GM18951 (cell line): ENCODE results near the gene TRIM67.

Source experiments
- POLR2A ChIP-seq: IDR thresholded peaks from 4 replicates; pipeline ENCODE4 v1.6.1; 2011; ENCODE audit warnings: mild to moderate bottlenecking; ENCODE audit not compliant: insufficient read length, insufficient read depth; ENCODE audit errors: extremely low read depth
- in situ Hi-C: fragments of 300-500 bp; cut with MboI; formaldehyde crosslinking; loops from one replicate; pipeline ENCODE4 v1.12.0; 2022; ENCODE audit warnings: low sequenced_read_pairs, mixed read lengths, inconsistent platforms; ENCODE audit not compliant: unreplicated experiment

TRIM67 gene

DNA sequence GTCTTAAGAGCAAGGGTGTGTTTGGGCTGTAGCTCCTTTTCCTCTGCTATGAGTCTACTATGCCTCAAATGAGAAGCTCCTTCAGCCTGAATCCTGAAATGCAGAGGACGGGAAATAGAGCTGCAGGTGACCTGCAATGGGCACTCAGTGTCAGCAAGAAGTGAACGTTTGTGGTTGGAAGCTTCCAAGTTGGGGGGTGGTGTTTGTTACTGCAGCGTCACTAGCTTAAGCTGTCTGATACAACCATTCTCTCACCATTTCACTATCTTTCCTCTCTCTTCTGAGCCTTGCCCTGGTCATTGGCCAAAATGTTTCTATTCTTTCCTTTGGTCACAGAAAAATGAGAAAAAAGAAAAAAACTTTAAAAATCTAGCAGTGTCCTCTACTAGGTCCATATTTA is 19.4 kb downstream of the TRIM67 start:
- in situ Hi-C loops: loop anchor here (25.0 kb wide), 1 partner anchor 269 kb away; no protein-coding TSS in a partner anchor
- no peak for TF ChIP-seq POLR2A

DNA sequence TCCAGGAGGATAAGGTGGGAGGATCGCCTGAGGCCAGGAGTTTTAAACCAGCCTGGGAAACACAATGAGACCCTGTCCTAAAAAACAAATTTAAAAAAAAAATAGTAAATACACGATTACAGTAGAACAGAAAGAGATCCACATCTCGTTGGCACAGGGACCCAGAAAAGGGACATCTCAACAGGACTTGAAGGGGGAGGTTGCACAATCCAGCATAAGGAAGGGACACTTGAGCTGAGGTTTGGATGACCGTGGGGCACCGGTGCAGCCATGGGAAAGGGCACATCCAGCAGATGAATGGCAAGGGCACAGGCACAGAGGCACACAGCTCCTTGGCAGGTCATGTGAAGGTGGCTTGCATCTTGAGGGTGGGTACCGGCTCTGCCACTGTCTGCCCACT is 20.5 kb downstream of the TRIM67 start:
- no peak for TF ChIP-seq POLR2A
- in situ Hi-C loops: loop anchor here (25.0 kb wide), 1 partner anchor 270 kb away; no protein-coding TSS in a partner anchor

DNA sequence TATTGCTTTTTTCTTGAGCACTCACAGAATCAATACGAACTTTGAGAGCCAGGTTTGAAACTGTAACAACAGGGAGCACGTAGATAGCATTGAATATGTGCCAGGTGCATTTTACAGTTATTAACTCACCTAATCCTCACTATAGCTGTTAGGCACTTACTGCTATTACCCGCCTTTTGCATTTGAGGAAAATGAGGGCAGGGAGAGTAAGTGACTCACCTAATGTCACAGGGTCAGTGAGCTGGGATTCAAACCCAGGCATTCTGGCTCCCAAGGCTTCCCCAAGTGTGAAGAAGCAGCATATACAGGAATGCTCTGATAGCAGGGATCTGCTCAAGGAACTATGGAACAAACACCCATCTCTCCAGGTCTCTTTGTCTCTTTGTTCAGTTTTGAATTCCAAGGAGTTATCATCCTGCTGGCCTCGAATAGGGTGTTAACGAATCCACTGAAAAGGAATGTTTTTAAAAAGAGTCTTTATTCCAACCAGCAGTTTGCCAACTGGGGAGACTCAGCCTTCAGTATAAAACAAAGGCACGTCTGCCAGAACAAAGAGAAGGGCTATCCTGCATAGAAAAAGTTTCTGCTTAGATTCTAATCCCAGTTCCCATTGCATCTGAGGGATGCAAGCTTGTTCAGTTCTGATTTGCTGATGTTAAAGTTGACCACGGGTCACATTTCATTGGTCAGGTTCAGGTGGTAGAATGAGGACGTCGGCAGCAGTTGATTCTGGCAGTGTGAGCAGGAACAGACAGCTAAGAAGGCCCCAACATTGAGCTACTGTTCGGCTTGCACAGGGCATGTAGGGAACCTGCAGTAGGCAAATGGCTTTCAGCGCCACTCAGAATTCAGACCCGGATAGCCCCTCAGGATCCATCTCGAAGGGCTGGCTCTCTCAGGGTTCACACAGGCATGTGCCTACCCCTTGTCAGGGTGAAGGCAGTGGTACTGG is 22.1 kb downstream of the TRIM67 start:
- in situ Hi-C loops: loop anchor here (25.0 kb wide), 1 partner anchor 272 kb away; no protein-coding TSS in a partner anchor
- no peak for TF ChIP-seq POLR2A

DNA sequence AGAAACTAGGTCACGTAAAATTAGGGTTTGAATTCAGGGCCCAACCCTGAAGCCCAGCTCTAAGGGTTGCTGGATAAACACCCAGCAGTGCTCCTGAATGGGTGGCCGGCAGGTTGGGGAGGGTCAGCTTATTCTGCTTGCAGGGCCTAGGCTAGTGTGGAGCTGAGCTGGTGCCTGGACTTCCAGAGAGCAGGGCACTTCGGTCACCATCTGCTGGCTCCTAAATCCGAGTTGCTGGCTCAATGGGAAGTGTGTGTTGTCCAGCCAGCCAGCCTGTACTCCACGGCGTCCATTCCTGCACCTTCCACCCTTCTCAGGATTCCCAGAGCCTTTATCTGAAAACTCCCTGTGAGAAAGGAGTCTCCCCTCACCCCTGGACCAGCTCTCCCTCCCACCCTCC is 23.0 kb downstream of the TRIM67 start:
- TF ChIP-seq POLR2A: no peak
- in situ Hi-C loops: loop anchor here (25.0 kb wide), 1 partner anchor 273 kb away; no protein-coding TSS in a partner anchor

DNA sequence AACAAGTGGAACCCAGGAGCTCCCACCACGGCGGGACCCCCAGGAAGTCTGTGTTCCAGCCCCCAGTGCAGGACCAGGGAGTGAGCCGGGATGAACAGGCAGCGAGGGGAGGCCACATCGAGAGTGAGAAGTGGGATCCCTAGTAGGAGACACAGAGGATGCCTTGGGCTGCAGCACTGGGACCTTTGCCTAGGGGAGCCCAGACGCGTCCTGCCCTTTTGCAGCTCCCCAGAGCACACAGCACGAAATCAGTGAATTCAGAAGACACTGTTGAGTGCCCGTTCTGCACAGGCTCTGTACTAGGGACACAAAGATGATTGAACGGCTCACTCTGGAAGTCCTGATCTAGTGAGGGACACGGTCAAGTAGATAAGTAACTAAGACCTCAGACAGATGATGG is 23.5 kb downstream of the TRIM67 start:
- in situ Hi-C loops: loop anchor here (25.0 kb wide), 1 partner anchor 273 kb away; no protein-coding TSS in a partner anchor
- no peak for TF ChIP-seq POLR2A

DNA sequence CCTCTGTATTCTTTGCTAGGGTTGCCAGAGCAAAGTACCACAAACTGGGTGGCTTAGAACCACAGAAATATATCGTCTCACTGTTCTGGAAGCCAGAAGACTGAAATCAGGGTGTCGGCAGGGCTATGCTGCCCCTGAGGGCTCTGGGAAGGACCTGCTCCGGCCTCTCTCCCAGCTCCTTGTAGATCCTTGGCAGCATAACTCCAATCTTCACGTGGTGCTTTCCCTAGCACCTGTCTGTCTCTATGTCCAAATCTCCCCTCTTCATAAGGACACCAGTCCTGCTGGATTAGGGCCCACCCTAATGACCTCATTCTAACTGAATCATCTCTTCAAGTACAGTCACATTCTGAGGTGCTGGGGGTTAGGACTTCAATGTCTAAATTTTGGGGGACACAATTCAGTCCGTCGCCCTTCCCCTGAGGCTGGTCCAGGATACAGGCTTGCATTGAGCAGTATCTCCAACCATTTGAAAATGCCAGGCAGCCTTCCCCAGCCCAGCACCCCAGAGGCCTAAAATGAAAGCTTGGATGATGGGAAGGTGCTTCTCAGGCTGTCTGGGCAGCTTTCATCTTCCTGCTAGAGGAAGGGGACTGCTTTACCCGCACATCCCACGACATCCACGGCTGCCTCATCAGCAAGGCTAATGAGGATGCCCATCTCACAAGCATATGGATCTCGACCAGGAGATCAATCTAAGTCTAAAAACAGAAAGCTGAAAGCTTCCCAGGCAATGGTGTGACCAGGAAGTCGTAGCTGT is 24.7 kb downstream of the TRIM67 start:
- TF ChIP-seq POLR2A: no peak
- in situ Hi-C loops: loop anchor here (25.0 kb wide), 1 partner anchor 274 kb away; no protein-coding TSS in a partner anchor

DNA sequence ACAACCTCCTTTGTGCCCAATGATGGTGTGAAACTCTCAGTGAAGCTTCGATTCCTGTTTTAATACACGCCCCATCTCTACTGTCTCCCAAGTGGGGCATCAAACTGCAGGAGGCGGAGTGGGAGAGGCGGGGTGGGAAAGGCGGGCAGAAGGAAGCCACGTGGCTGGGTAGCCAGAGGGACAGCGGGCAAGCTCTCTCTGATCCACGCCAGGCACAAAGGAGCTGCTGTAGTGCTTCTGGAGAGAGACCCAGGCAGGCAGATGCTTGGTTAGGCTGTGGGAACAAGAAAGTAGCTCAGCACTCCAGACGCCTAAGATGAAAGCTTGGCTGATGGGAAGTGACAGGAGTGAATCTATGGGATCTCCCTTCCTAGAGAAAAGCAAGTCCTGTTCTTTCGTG is 25.7 kb downstream of the TRIM67 start:
- in situ Hi-C loops: loop anchor here (25.0 kb wide), 1 partner anchor 275 kb away; no protein-coding TSS in a partner anchor

DNA sequence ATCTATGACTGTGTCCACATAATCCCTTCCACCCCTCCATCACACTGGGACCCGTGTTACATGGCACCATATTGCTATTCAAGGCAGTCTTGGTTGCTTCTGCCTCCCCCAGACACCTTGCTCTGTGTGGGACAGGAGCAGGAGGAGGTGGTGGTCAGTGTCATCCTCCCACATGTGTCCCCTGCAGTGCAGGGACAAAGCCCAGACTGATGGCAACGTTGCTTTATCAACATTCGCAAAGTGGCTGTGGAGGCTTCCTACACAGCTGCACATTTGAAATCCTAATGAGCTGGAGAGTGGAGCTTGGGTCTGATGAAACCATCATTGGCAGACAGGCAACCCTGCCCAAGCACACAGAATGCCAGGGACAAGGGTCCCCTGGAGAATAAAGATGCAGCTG is 26.2 kb downstream of the TRIM67 start:
- no peak for TF ChIP-seq POLR2A
- in situ Hi-C loops: loop anchor here (25.0 kb wide), 1 partner anchor 276 kb away; no protein-coding TSS in a partner anchor

More for the DNA sequence above, 25.7 kb downstream of the TRIM67 start:
- TF ChIP-seq POLR2A: no peak

DNA sequence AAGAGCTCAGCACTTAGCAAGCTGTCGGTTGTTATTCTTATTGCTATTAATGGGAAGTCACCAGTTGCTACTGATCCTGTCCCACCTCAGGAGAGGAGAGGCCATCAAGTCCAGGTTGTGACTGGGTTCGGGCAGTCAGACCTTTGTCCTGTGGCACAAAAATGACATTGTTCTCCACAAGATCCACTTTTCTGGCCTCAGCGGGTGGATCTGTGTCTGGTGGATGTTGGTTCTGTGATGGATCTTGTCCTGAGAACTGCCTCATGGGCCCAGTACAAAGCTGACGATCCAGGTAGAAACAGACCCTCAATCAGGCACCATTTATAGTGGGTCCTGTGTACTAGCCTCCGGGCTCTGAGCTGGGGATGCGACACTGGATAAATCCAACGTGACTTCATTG is 26.9 kb downstream of the TRIM67 start:
- no peak for TF ChIP-seq POLR2A
- in situ Hi-C loops: loop anchor here (25.0 kb wide), 1 partner anchor 276 kb away; no protein-coding TSS in a partner anchor

DNA sequence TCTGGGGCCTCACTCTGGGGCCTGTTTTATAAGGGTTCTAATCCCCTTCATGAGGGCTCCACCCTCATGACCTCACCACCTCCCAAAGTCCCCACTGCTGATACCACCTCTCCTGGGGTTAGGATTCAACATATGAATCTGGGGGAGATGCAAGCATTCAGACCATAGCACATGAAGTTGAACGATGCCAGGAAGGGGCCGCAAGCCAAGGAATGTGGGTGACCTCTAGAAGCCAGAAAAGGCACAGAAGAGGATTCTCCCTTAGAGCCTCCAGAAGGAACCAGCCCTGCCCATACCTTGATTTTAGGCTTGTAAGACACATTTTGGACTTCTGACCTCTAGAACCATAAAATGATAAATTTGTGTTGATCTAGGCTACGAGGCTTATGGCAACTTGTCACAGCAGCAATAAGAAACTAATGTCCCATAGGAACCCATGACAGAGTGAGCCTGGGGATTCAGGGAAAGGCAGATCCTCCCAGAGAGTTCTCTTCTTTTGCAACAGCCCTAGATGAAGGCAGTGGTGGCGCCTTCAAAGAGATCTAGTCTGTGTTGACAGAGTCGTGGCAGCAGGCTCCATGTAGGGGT is 27.9 kb downstream of the TRIM67 start:
- in situ Hi-C loops: loop anchor here (25.0 kb wide), 1 partner anchor 277 kb away; no protein-coding TSS in a partner anchor
- no peak for TF ChIP-seq POLR2A

DNA sequence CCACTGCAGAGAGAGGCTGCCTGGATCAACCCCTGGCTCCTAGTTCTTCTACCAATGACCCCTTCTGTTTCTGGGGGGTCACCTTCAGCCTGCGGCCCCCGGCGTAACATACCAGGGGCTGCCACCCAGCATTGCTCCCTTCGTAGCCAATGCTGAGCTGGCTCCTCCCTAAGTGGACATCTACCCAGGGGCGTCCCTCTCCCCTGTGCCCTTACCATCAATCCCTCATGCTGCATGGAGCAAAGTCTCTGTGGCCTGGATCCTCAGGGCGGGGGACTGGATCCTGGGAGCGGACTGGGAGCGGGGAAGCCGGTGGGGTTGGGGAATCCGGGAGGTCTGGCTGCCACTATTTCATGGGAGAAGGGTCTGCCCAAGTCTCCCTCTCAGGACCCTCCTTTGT is 28.6 kb downstream of the TRIM67 start:
- no peak for TF ChIP-seq POLR2A
- in situ Hi-C loops: loop anchor here (25.0 kb wide), 1 partner anchor 278 kb away; no protein-coding TSS in a partner anchor

DNA sequence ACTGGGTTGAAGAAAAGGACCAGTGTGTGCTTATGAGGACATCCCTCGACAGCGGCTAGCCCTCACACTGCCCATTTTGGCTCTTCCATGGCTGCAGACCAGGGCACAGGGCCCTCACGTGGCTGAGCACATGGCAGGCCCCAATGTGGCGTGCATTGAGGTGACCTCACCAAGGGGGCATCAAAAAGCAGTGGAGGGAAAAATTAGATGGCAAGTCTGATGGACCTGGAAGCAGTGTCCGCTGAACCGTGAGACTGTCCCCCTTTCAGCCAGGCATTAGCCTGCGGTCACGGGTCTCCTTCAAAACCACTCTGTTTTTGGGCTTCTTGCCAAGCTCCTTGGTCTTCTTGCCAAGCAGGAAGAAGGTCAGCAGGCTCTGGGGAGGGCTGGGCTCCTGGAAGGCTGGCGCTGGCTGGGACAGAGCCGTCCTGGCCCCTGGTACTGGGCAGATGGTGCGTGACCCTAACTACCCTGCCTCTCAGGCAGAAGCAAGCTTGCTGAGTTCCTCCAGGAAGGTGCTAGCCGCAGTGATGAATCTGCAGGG is 30.8 kb downstream of the TRIM67 start:
- no peak for TF ChIP-seq POLR2A
- in situ Hi-C loops: loop anchor here (25.0 kb wide), 1 partner anchor 280 kb away; no protein-coding TSS in a partner anchor
